Measurements from ENCODE around the gene TICAM2.
"Not testable (repeated sequence)": the region's sequence is repeated elsewhere in the genome, so short reads cannot be mapped to it uniquely, and the experiment has no call there.

The TICAM2 gene, protein sequence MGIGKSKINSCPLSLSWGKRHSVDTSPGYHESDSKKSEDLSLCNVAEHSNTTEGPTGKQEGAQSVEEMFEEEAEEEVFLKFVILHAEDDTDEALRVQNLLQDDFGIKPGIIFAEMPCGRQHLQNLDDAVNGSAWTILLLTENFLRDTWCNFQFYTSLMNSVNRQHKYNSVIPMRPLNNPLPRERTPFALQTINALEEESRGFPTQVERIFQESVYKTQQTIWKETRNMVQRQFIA

GRCh38 chr5:115601701-115602590 lies at the start of gene TICAM2:
TSS of gene TICAM2 (minus strand) at chr5:115602479. CDS start at chr5:115581256, 21,223 bp downstream.
- peak; percentile 44 for DNase-seq (ENCODE audit: low spot score)

- no peak for DNase-seq (ENCODE audit: low spot score)
These were observed 47.3 kb upstream of the TICAM2 start for GRCh38 chr5:115649541-115649940.

DNA sequence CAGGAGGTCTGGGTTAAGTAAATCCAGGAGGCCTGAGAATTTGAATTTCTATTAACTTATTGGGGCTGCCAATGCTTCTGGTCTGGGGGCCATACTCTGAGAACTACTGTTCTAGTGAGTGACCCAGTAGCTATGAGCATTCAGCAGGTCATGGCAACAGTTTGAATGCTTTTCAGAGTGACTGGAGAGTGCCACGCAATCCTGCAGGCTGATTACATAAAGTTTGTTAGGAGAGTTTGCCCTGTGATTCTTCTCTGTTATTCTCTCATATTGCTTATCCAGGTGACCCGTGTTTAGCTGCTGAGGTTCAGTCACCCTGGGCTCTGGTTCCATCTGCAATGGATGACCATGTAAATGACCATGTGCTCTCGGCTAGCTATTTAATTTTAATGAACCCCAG lies 45.8 kb upstream of the TICAM2 start:
- DNase-seq (ENCODE audit: low spot score), result no peak

GRCh38 chr5:115645386-115645785 lies 43.1 kb upstream of the TICAM2 start:
- not testable (repeated sequence) for DNase-seq (ENCODE audit: low spot score)

GRCh38 chr5:115644046-115644445 lies 41.8 kb upstream of the TICAM2 start:
- DNase-seq (ENCODE audit: low spot score), result no peak

GRCh38 chr5:115641948-115642347 lies 39.7 kb upstream of the TICAM2 start:
- no peak for DNase-seq (ENCODE audit: low spot score)

DNA sequence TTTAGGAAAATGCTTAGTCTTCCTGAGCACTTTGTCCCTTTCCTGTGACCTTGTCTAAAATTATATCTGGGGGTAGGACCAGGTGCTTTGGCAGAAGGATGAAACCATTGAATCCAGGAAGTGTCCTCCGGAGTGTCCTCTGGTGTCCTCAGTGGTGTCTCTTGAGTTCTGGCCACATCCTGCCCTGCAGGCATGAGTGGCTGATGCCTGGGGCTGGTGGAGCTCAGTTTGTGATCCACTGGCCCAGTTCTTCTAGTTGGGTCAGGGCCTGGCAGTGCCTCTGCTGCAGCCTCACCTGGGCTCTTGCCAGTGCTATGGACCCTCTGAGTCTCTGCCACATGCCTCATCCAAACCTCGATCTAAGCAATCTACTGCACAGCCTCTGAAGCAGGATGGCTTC lies 38.0 kb upstream of the TICAM2 start:
- DNase-seq (ENCODE audit: low spot score), result no peak

DNA sequence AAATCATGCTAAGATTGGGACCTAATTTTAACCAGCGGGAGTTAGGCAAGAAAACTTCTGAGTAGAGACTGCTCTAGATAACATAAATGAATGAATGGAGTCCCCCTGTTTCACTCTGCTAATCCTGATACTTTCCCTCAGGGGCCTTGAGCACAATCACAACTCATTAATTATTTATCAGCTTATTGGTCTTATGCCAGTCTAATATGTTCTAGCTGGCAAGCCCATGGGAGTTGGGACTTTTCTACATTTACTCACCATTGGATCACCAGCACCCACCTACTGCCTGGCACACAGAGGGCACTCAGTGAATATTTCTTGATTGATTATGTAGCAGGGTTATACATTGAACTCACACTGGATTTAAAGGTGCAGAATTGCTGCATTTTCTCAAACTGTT lies 37.1 kb upstream of the TICAM2 start:
- DNase-seq (ENCODE audit: low spot score), result no peak

DNA sequence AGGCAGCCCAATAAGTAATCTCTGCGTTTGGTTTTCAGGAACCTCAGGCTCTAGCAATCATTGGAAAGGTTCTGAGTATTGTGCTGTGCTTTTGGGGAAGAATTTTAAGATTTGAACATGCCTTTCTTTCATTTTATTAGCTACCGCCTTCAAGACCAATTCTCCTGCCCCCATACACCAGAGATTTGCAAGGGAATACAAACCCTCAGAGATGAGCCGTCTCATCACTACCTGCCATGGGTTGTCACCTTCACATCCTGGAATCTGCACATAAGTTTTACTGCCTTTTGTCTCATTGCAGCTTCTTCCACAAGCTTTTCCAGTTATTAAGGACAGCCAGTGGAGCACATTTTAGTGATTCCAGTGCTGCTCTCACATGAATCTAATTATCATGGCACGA lies 35.2 kb upstream of the TICAM2 start:
- DNase-seq (ENCODE audit: low spot score), result no peak

DNA sequence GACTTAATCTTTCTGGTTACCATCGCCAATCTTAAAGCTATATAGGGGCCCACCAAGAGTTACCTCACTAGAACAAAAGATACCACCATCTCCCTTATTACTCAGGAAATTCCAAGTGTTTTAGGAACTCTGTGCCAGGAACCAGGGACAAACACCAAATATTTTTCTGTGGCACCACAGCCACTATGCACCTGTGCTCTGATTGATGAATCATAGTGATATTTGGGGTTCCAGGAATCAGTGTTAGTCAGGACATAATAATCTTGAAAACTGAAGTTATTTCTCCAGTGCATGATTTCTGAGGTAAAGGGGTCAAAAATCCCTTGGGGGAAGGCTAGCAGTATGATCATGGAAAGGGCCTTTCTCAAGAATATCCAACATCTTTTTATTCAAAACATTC lies 33.7 kb upstream of the TICAM2 start:
- DNase-seq (ENCODE audit: low spot score), result no peak

DNA sequence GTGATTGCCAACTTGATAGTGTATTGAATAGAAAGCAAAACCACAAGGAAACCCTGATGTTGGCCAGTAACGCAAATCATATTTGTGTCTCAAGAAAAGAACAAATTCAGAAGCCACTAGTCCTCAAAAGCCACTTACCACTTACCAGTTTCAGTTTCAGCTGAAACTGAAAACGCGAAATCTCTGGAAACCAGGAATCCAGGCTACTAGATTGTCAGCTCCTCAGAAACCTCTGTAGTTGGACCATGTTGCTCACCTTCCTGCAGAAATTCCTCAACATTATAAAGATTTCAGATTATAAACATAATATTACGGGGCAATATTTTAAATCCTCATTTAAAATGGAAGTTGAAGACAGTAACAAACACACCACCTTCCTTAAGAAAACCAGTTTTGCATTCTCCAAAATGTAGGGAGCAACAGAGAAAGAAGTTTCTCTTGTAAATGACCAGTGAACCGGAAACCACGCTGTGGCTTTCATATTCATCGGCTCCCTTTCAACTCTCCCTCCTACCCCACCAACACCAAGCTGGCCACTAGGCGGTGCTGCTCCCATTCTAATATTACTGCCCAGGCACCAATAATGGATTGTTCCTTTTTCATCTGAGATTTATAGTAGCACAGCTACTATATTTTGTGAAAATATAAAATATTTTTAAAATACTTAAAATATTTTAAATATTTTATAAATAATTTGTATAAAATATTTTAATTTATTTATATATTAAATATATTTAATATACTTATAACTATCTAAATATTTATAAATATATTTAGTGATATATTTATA lies 32.3 kb upstream of the TICAM2 start:
- peak; percentile 91 for DNase-seq (ENCODE audit: low spot score)

- no peak for DNase-seq (ENCODE audit: low spot score)
These were observed 27.6 kb upstream of the TICAM2 start for GRCh38 chr5:115629903-115630302.

DNA sequence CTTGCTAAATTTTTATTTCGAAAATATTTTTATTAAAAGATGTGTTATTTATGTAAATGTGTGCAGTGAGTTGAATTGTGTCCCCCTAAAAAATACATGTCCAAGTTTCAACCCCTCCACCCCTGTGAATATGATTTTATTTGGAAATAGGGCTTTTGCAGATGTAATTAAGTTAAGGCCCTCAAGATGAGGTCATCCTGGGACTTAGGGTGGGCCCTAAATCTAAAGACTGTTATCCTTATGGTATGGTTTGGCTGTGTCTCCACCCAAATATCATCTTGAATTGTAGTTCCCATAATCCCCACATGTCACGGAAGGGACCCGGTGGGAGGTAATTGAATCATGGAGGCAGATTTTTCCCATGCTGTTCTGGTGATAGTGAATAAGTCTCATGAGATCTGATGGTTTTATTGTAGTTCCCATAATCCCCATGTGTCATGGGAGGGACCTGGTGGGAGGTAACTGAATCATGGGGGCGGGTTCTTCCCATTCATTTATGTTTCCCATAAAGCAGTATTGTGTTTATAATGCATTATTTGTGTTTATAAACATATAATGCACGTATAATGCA lies 25.1 kb upstream of the TICAM2 start:
- no peak for DNase-seq (ENCODE audit: low spot score)

DNA sequence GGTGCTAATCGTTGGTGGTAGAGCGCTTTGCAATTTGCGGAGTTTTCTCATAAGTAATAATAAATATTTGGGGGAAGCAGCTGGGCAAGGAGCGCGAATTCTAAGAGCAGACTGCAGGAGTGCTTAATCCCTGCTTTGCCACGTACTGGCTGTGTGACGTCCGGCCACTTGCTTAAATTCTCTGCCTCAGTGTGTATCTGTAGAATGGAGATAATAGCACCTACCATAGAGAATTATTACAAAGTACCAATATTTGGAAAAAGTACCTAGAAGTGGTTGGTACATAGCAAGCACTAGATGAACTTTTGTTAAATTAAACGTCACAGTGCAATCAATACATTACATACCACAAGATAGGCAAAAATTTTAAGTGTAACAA lies 24.2 kb upstream of the TICAM2 start:
- no peak for DNase-seq (ENCODE audit: low spot score)

GRCh38 chr5:115625579-115626444 lies 23.5 kb upstream of the TICAM2 start, which contains the start of gene TMED7:
TSS of gene TMED7 (minus strand) at chr5:115626036. CDS start at chr5:115625792, 244 bp downstream.
- peak; percentile 99 for DNase-seq (ENCODE audit: low spot score)

- no peak for DNase-seq (ENCODE audit: low spot score)
These were observed 22.7 kb upstream of the TICAM2 start for GRCh38 chr5:115624994-115625393.

- no peak for DNase-seq (ENCODE audit: low spot score)
These were observed 21.4 kb upstream of the TICAM2 start for GRCh38 chr5:115623658-115624057.

GRCh38 chr5:115621365-115621900 lies 19.2 kb upstream of the TICAM2 start:
- DNase-seq (ENCODE audit: low spot score), result no peak

DNA sequence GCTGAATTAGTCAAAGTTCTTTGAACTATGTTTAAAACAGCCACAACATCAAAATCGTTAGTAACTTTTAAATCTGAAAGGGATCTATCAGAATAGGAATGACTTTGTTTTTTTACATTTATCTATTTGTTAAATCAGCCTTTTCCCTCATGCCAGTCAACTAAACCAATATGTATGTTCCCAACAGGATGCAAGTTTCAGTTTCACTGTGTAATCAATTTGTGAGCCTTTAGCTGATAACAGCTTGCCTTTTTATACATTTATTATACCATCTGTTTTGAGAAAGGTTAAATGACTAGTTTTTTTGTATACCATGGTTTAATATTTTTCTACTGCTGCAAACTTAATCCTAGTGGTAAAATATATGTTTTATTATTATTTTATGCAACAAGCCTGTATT lies 14.6 kb upstream of the TICAM2 start:
- no peak for DNase-seq (ENCODE audit: low spot score)

- no peak for DNase-seq (ENCODE audit: low spot score)
These were observed 14.2 kb upstream of the TICAM2 start for GRCh38 chr5:115616472-115616871.

DNA sequence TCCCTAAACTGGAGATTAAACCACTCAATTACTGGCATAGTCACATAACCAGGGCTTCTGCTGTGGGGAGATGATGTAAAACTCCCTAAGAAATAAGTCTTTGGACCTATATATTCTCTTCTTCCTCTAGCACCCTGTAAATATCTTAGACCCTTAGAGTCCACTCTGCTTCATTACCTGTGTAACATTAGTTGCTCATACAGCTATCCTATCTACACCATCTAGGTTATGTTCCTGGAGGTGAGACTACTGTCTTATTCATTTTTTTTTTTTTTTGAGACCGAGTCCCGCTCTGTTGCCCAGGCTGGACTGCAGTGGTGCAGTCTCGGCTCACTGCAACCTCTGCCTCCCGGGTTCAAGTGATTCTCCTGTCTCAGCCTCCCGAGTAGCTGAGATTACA lies 9.6 kb upstream of the TICAM2 start:
- DNase-seq (ENCODE audit: low spot score), result no peak
